Choroid plexus epithelial cell (primary cell): ENCODE results near the gene ATP6V0B.

Experiments
- DNase-seq: peaks from one replicate; pipeline ENCODE4 v3.0.0-alpha.2; 2010; ENCODE audit warnings: low read depth
- H3K4me3 ChIP-seq: 2 replicates; pipeline ENCODE4 v1.5.1; 2011; ENCODE audit warnings: low read depth, mild to moderate bottlenecking, control low read depth, low read length, moderate library complexity
- TF ChIP-seq, protein P1 (sequence below): conservative IDR thresholded peaks from 2 replicates; pipeline ENCODE4 v1.5.1; 2011; ENCODE audit warnings: low read depth, mild to moderate bottlenecking, control low read depth, inconsistent platforms, low read length, moderate library complexity

Gene ATP6V0B

GRCh38 chr1:43984855-43985254 lies 10.1 kb downstream of the ATP6V0B start:
- TF ChIP-seq, protein P1, sequence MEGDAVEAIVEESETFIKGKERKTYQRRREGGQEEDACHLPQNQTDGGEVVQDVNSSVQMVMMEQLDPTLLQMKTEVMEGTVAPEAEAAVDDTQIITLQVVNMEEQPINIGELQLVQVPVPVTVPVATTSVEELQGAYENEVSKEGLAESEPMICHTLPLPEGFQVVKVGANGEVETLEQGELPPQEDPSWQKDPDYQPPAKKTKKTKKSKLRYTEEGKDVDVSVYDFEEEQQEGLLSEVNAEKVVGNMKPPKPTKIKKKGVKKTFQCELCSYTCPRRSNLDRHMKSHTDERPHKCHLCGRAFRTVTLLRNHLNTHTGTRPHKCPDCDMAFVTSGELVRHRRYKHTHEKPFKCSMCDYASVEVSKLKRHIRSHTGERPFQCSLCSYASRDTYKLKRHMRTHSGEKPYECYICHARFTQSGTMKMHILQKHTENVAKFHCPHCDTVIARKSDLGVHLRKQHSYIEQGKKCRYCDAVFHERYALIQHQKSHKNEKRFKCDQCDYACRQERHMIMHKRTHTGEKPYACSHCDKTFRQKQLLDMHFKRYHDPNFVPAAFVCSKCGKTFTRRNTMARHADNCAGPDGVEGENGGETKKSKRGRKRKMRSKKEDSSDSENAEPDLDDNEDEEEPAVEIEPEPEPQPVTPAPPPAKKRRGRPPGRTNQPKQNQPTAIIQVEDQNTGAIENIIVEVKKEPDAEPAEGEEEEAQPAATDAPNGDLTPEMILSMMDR, result no peak
- H3K4me3 ChIP-seq, result no peak overlapping the region
- no peak for DNase-seq

DNA sequence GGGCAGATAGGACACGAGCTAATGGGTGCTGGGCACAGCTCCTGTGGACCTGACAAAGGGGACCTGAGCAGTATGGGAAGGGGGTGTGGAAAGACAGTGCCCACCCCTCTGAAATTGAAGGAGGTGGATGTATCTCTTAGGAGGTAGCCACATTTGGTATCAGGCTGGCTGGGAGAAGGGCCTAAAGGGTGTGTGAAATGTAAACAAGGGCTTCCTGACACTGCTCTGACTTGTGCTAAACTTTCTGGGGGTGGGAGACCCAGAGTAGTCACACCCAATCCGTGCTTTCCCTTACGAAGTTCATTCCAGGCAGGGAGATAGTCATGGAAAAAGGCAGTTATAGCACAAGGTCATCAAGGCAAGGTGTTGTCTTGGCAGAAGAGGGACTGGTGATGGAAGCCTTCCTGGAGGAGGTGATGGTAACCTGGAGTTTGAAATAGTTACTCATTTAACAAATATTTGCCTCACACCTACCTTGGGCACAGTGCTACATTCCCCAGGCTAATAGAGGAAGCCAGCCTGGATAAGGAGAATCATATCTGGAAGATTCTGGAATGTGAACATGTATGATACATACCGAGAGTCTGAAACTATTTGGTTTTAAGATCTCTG lies 11.3 kb downstream of the ATP6V0B start:
- no peak for DNase-seq
- no peak overlapping the region for H3K4me3 ChIP-seq
- TF ChIP-seq, protein P1, result no peak

GRCh38 chr1:43986712-43987111 lies 12.0 kb downstream of the ATP6V0B start:
- no peak for DNase-seq
- H3K4me3 ChIP-seq, result no peak overlapping the region
- TF ChIP-seq, protein P1, result peak; percentile 32

DNA sequence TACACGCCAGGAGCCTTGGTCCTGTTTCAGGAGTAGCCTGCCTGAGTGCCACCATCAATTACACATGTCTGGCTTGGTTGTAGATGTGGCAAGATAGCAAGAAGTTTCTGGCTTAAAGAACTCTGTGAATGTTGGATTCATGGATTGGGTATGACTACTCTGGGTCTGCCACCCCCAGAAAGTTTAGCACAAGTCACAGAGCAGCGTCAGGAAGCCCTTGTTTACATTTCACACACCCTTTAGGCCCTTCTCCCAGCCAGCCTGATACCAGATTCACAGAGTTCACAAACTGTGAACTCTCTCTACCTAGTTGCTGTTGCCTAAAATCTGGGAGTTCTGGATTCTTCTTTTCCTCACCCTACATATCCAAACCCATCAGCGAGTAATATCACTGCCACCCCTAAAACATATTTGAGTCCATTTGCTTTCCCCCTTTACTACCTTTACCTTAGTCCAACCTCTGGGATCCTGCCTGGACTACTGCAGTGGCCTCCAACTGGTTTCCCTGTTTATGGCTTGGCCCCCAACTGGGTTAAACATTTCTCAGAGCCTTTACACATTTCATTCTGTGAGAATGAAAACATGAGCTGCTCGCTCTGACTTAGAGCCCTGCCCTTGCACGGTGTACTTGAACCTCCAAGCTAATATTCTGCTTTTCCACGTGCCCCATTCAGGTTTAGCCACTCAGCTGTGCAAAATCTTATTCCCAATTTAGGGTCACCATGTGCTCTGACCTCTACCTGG lies 12.6 kb downstream of the ATP6V0B start:
- peak; percentile 50 for DNase-seq
- H3K4me3 ChIP-seq, result no peak overlapping the region
- TF ChIP-seq, protein P1, result no peak

DNA sequence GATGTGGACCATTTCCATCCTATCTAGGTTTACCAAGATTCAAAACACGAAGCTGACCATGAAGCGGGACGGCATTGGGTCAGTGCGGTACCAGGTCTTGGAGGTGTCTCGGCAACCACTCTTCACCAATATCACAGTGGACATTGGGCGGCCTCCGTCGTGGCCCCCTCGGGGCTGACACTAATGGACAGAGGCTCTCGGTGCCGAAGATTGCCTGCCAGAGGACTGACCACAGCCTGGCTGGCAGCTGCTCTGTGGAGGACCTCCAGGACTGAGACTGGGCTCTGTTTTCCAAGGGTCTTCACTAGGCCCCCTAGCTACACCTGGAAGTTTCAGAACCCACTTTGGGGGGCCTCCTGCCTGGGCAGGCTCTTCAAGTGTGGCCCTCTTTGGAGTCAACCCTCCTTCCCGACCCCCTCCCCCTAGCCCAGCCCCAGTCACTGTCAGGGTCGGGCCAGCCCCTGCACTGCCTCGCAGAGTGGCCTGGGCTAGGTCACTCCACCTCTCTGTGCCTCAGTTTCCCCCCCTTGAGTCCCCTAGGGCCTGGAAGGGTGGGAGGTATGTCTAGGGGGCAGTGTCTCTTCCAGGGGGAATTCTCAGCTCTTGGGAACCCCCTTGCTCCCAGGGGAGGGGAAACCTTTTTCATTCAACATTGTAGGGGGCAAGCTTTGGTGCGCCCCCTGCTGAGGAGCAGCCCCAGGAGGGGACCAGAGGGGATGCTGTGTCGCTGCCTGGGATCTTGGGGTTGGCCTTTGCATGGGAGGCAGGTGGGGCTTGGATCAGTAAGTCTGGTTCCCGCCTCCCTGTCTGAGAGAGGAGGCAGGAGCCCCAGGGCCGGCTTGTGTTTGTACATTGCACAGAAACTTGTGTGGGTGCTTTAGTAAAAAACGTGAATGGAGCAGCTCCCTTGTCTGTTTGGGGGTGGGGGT lies 15.8 kb downstream of the ATP6V0B start:
- TF ChIP-seq, protein P1, result no peak
- DNase-seq, result no peak
- H3K4me3 ChIP-seq, result peak overlapping the region; percentile 73

- peak overlapping the region; percentile 73 for H3K4me3 ChIP-seq
- DNase-seq, result no peak
- TF ChIP-seq, protein P1, result no peak
Measured at GRCh38 chr1:43991200-43991475, 16.4 kb downstream of the ATP6V0B start.
